Transverse colon (tissue), 4 donors: Measurements from ENCODE around the gene MANEAL. TPM values are rescaled to one million over a fixed set of nuclear protein-coding genes. Genes with fewer than 3 reads are reported as not detected.

Source experiments
- DNase-seq: peaks from one replicate; pipeline ENCODE4 v3.0.0-alpha.2; 2019
- H3K27ac ChIP-seq, 4 donors: fragments of 200-600 bp; sonication (generic); 2 replicates each; pipeline ENCODE4 v1.5.1; 2016 to 2018; ENCODE audit warnings: inconsistent platforms in 4 of 4
- H3K27me3 ChIP-seq: fragments of 200-600 bp; sonication (generic); 2 replicates; pipeline ENCODE4 v1.5.1; 2017; ENCODE audit warnings: inconsistent platforms
- H3K36me3 ChIP-seq, 4 donors: fragments of 200-600 bp; sonication (generic); 2 replicates each; pipeline ENCODE4 v1.5.1; 2017 to 2019; ENCODE audit warnings: inconsistent platforms in 4 of 4
- H3K4me1 ChIP-seq, 4 donors: fragments of 200-600 bp; sonication (generic); 2 replicates each; pipeline ENCODE4 v1.5.1; 2017 to 2020; ENCODE audit warnings: inconsistent platforms in 4 of 4
- H3K4me3 ChIP-seq, 4 donors: fragments of 200-600 bp; sonication (generic); 1 replicate in 1 of 4; 2 replicates in 3 of 4; pipeline versions ENCODE4 v1.5.1 to v1.6.1; 2017 to 2019; ENCODE audit warnings: inconsistent platforms in 4 of 4
- H3K9me3 ChIP-seq, 2 donors: fragments of 200-600 bp; sonication (generic); 2 replicates each; pipeline ENCODE4 v1.5.1; 2017 to 2019; ENCODE audit warnings: inconsistent platforms in 2 of 2
- EP300 ChIP-seq: sonication (generic); formaldehyde crosslinking; IDR thresholded peaks from one replicate; pipeline ENCODE4 v1.6.1; 2017; ENCODE audit warnings: antibody characterized with exemption, low read depth
- POLR2A ChIP-seq: fragments of 450-650 bp; IDR thresholded peaks from one replicate; pipeline ENCODE4 v1.6.1; 2016; ENCODE audit warnings: antibody characterized with exemption, mild to moderate bottlenecking, moderate library complexity
- POLR2AphosphoS5 ChIP-seq, 3 donors: sonication (generic); formaldehyde crosslinking; IDR thresholded peaks; one replicate each; pipeline ENCODE4 v1.6.1; 2016; ENCODE audit warnings: antibody characterized with exemption in 3 of 3
- WGBS, 2 donors: methylation state at CpG; one replicate each; pipeline ENCODE4 v1.1.5; 2018; ENCODE audit warnings: low coverage in 1 of 2; 5-methylcytosine and 5-hydroxymethylcytosine counted together
- in situ Hi-C, 4 donors: fragments of 200-750 bp; cut with MboI; loops; one replicate each; pipeline versions ENCODE4 v1.15.0 to v1.15.1; 2017; ENCODE audit warnings: low sequenced_read_pairs in 3 of 4, low pct_ligation_motif_present in 1 of 4, low pct_unique_long_range_greater_than_20kb in 1 of 4
- intact Hi-C: fragments of 100-400 bp; cut with DNase I; formaldehyde crosslinking; loops from one replicate; pipeline ENCODE4 v1.15.1; 2023; ENCODE audit warnings: low total_unique reads
- total RNA-seq, 4 donors: library from RNA; depleted of rRNA; stranded (reverse); fragments of >200 nt; gene quantifications; one replicate each; pipeline ENCODE4 v1.1.0, GENCODE V29; 2016
- TF ChIP-seq, protein P1 (sequence below), 5 experiments: fragments of 200-600 bp in 3 of 5; fragments of 450-650 bp in 2 of 5; sonication (generic) in 3 of 5; IDR thresholded peaks; 1 replicate in 2 of 5; 2 replicates in 3 of 5; pipeline ENCODE4 v1.5.1; 2016 to 2017; ENCODE audit warnings: antibody characterized with exemption in 5 of 5, inconsistent platforms in 3 of 5, mild to moderate bottlenecking in 2 of 5, moderate library complexity in 1 of 5

MANEAL gene
- total RNA-seq, 4 donors from 2014 or later = 1.1 to 9.6 (median 5.7) TPM

DNA sequence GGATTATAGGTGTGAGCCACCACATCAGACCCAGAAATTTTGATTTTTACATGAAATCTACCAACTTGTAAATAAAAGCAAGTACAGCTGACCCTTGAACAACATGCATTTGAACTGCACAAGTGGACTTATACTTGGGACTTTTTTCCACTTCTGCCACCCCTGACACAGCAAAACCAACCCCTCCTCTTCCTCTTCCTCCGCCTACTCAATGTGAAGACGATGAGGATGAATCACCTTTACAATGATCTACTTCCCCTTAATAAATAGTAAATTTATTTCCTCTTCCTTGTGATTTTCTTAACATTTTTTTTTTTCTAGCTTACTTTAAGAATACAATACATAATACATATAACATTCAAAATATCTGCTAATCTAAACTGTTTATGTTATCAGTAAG, 31.9 kb downstream of the MANEAL start:
- TF ChIP-seq, protein P1, sequence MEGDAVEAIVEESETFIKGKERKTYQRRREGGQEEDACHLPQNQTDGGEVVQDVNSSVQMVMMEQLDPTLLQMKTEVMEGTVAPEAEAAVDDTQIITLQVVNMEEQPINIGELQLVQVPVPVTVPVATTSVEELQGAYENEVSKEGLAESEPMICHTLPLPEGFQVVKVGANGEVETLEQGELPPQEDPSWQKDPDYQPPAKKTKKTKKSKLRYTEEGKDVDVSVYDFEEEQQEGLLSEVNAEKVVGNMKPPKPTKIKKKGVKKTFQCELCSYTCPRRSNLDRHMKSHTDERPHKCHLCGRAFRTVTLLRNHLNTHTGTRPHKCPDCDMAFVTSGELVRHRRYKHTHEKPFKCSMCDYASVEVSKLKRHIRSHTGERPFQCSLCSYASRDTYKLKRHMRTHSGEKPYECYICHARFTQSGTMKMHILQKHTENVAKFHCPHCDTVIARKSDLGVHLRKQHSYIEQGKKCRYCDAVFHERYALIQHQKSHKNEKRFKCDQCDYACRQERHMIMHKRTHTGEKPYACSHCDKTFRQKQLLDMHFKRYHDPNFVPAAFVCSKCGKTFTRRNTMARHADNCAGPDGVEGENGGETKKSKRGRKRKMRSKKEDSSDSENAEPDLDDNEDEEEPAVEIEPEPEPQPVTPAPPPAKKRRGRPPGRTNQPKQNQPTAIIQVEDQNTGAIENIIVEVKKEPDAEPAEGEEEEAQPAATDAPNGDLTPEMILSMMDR (IDR thresholded peaks at IDR 0.05) = no peak
- TF ChIP-seq POLR2A = no peak
- no peak for TF ChIP-seq POLR2AphosphoS5 (IDR thresholded peaks at IDR 0.05)
- TF ChIP-seq EP300 = no peak
- Histone ChIP-seq H3K4me1 (peaks cover 0 to 18% (median 0%) of the 10 kb centered on the region in 4 donors), H3K27me3 (no peaks in the 10 kb centered on the region), H3K4me3 (no peak overlapping the region), H3K9me3 (no peaks in the 10 kb centered on the region), H3K27ac (no peak overlapping the region), H3K36me3 (peaks cover 0 to 33% (median 14%) of the 10 kb centered on the region in 4 donors)
- in situ Hi-C loops (no loop called here), intact Hi-C loops (no loop called here)
- no peak for DNase-seq
- WGBS, 2 donors = 66 to 73% methylated on average over 2 of the region's 2 CpGs

DNA sequence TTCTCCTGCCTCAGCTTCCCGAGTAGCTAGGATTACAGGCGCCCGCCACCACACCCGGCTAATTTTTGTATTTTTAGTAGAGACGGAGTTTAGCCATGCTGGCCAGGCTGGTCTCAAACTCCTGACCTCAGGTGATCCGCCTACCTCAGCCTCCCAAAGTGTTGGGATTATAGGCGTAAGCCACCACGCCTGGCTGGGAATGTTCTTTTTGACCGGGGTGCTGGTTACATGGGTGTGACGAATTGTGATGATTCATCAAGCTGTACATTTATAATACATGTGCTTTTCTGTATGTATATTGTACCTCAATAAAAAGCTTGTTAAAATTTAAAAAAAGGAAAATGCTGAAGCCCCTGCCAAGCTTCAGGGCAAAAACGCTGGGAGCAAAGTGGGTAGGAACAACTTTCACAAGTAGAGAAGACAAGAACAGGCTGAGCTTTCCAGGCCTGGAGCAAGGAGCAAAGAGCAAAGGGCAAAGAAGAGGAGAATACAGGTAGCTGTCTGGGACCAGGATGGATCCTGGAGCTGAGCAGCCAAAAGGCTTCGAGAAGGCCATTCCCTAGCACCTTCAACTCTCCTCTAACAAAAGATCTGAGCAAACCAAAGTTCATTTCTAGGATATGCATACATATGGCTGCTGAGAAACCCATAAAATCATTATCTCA, 34.9 kb downstream of the MANEAL start:
- in situ Hi-C loops (no loop called here), intact Hi-C loops (no loop called here)
- Histone ChIP-seq H3K27me3 (no peaks in the 10 kb centered on the region), H3K9me3 (no peaks in the 10 kb centered on the region), H3K4me3 (no peak overlapping the region), H3K36me3 (peaks cover 0 to 34% (median 11%) of the 10 kb centered on the region in 4 donors), H3K4me1 (peaks cover 0 to 18% (median 0%) of the 10 kb centered on the region in 4 donors), H3K27ac (peak overlapping the region in 3 of 4 donors; percentile 22 to 60 (median 31))
- TF ChIP-seq EP300 = no peak
- peak in 1 of 3 donors; percentile 24 for TF ChIP-seq POLR2AphosphoS5 (IDR thresholded peaks at IDR 0.05)
- peak; percentile 47 for DNase-seq
- 20 to 80% methylated on average over 2 to 12 of the region's 12 CpGs for WGBS, 2 donors

DNA sequence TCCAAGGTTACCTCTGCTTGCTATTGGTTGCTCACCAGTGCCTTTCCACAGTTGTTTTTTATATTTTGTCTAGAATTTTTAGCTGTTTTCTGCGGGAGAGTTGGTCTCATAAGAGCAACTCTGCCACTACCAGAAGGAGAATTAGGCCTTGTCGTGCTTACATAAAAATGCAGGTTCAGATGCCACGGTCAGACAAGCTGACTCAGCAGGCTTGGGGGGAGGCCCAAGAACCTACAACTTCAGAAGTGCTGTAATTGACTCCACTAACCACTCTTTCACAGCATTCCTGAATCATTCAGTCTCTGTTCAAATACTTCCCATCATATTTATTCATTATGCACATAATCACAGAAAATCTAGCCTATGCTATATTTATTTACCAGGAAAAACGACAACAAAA, 37.5 kb downstream of the MANEAL start:
- Histone ChIP-seq H3K4me1 (peaks cover 0 to 18% (median 0%) of the 10 kb centered on the region in 4 donors), H3K9me3 (no peaks in the 10 kb centered on the region), H3K27me3 (no peaks in the 10 kb centered on the region), H3K4me3 (no peak overlapping the region), H3K36me3 (peaks cover 0 to 56% (median 21%) of the 10 kb centered on the region in 4 donors), H3K27ac (no peak overlapping the region)
- in situ Hi-C loops = no loop called here
- DNase-seq = no peak
- intact Hi-C loops = no loop called here
- TF ChIP-seq POLR2A = no peak
- TF ChIP-seq, protein P1 (IDR thresholded peaks at IDR 0.05) = no peak
- TF ChIP-seq POLR2AphosphoS5 (IDR thresholded peaks at IDR 0.05) = no peak
- no peak for TF ChIP-seq EP300
- WGBS, 2 donors = 97 to 100% methylated on average over 1 to 4 of the region's 4 CpGs

DNA sequence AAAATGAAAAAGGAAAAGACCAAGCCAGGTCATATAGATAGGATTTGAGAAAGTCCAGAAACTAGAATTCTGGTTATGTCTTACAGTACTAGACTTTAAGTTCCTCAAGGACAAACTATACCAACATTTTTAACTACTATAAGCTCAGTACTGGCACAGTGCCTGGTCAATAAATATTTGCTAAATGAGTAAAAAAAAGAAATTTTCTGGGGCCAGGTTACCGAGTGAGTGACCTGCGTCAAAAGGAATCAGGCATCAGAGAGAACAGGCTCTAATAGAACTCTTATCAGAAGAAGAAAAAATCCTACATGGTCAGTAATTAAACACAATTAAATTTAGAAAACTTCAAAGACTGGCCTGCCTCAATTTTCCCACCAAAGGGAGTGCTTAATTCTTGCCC, 38.2 kb downstream of the MANEAL start:
- peaks cover 0 to 18% (median 0%) of the 10 kb centered on the region in 4 donors for H3K4me1 ChIP-seq
- TF ChIP-seq EP300 (no peak), POLR2A (no peak), POLR2AphosphoS5 (IDR thresholded peaks at IDR 0.05) (no peak)
- TF ChIP-seq, protein P1 (IDR thresholded peaks at IDR 0.05) = no peak
- H3K9me3 ChIP-seq = no peaks in the 10 kb centered on the region
- H3K4me3 ChIP-seq = no peak overlapping the region
- no peak overlapping the region for H3K27ac ChIP-seq
- H3K36me3 ChIP-seq = peaks cover 0 to 61% (median 21%) of the 10 kb centered on the region in 4 donors
- H3K27me3 ChIP-seq = no peaks in the 10 kb centered on the region
- in situ Hi-C loops (no loop called here), intact Hi-C loops (no loop called here)
- 63 to 75% methylated on average over 2 of the region's 2 CpGs for WGBS, 2 donors
- DNase-seq = no peak

DNA sequence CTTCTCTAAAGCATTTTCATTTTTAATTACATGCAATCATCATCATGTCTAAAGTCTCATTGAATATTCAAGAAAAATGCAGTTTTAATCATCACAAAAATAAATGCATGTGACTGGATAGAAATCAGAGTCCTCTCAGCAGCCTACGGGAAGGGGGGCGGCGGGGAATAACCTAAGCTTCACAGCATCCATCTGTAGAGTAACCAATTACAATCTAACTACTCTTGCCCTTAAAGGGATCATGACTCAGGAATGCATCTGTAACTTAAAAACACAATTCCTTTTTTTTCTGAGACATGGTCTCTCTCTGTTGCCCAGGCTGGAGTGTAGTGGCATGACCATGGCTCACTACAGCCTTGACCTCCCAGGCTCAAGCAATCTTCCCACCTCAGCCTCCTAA, 43.1 kb downstream of the MANEAL start:
- TF ChIP-seq POLR2AphosphoS5 (IDR thresholded peaks at IDR 0.05) = no peak
- no peak for TF ChIP-seq POLR2A
- no peak for TF ChIP-seq EP300
- TF ChIP-seq, protein P1 (IDR thresholded peaks at IDR 0.05) = no peak
- intact Hi-C loops = no loop called here
- no peak for DNase-seq
- no peak overlapping the region for H3K4me3 ChIP-seq
- no peaks in the 10 kb centered on the region for H3K27me3 ChIP-seq
- no peaks in the 10 kb centered on the region for H3K9me3 ChIP-seq
- no peaks in the 10 kb centered on the region for H3K4me1 ChIP-seq
- H3K27ac ChIP-seq = no peak overlapping the region
- in situ Hi-C loops = no loop called here
- WGBS, 2 donors = 59 to 92% methylated on average over 2 to 3 of the region's 3 CpGs
- peaks cover 0 to 72% (median 34%) of the 10 kb centered on the region in 4 donors for H3K36me3 ChIP-seq
